ENCODE data around the gene MVB12B.

- TF ChIP-seq ZNF274 (IDR thresholded peaks at IDR 0.05; ENCODE audit: low read depth, low read length) (no peak), SUZ12 (IDR thresholded peaks at IDR 0.05; ENCODE audit: extremely low read depth, insufficient read depth, insufficient read length) (no peak)
Observed at GRCh38 chr9:126485662-126486061, 159.0 kb downstream of the MVB12B start.
